Loucy (cell line): ENCODE results near the gene KRTAP13-2.

Experiments
- H2AFZ ChIP-seq: fragments of 200-600 bp; sonication (generic); 2 replicates; pipeline ENCODE4 v1.6.0; 2016; ENCODE audit warnings: antibody characterized with exemption, mild to moderate bottlenecking, low read length, moderate library complexity
- H3F3A ChIP-seq: fragments of 200-600 bp; 2 replicates; pipeline ENCODE4 v1.6.0; 2016; ENCODE audit warnings: antibody characterized with exemption, low read depth, mild to moderate bottlenecking
- H3K27me3 ChIP-seq: fragments of 200-600 bp; sonication (generic); 2 replicates; pipeline ENCODE4 v1.6.1; 2014; ENCODE audit warnings: low read length, mild to moderate bottlenecking; ENCODE audit not compliant: insufficient read depth, poor library complexity, severe bottlenecking
- H3K36me3 ChIP-seq: fragments of 200-600 bp; sonication (generic); 2 replicates; pipeline ENCODE4 v1.6.1; 2016; ENCODE audit warnings: low read length; ENCODE audit not compliant: insufficient read depth
- H3K4me1 ChIP-seq: fragments of 200-600 bp; sonication (generic); 2 replicates; pipeline ENCODE4 v1.5.1; 2014; ENCODE audit warnings: low read length, mild to moderate bottlenecking; ENCODE audit not compliant: insufficient read depth, poor library complexity, severe bottlenecking
- H3K4me2 ChIP-seq: fragments of 200-600 bp; sonication (generic); 2 replicates; pipeline ENCODE4 v1.6.0; 2014; ENCODE audit warnings: antibody characterized with exemption, low read length, low read depth, mild to moderate bottlenecking; ENCODE audit not compliant: poor library complexity, severe bottlenecking
- H3K4me3 ChIP-seq: fragments of 200-600 bp; sonication (generic); 2 replicates; pipeline ENCODE4 v1.5.1; 2014; ENCODE audit warnings: low read length, mild to moderate bottlenecking, mixed read lengths; ENCODE audit not compliant: poor library complexity, severe bottlenecking
- H3K79me2 ChIP-seq: fragments of 200-600 bp; sonication (generic); 2 replicates; pipeline ENCODE4 v1.6.1; 2014; ENCODE audit warnings: low read length; ENCODE audit not compliant: insufficient read depth
- H3K9ac ChIP-seq: fragments of 200-600 bp; sonication (generic); 2 replicates; pipeline ENCODE4 v1.6.0; 2014; ENCODE audit warnings: mild to moderate bottlenecking, low read depth, low read length, moderate library complexity; ENCODE audit not compliant: poor library complexity, severe bottlenecking
- H3K9me2 ChIP-seq: fragments of 200-600 bp; sonication (generic); replicated peaks from 2 replicates; pipeline ENCODE4 v1.6.1; 2016; ENCODE audit warnings: low read depth, low read length, mixed read lengths
- H3K9me3 ChIP-seq: fragments of 200-600 bp; sonication (generic); 2 replicates; pipeline ENCODE4 v1.6.1; 2014; ENCODE audit warnings: mild to moderate bottlenecking, antibody characterized with exemption, low read length, low read depth; ENCODE audit not compliant: insufficient read depth
- H4K20me1 ChIP-seq: fragments of 200-600 bp; sonication (generic); 2 replicates; pipeline ENCODE4 v1.6.0; 2014; ENCODE audit warnings: antibody characterized with exemption, low read length, mild to moderate bottlenecking; ENCODE audit not compliant: insufficient read depth, poor library complexity, severe bottlenecking
- CTCF ChIP-seq: fragments of 200-600 bp; sonication (generic); conservative IDR thresholded peaks from 2 replicates; pipeline ENCODE4 v1.5.1; 2014; ENCODE audit warnings: mild to moderate bottlenecking, antibody characterized with exemption, low read length
- EZH2phosphoT487 ChIP-seq: fragments of 200-600 bp; IDR thresholded peaks from 2 replicates; pipeline ENCODE4 v1.6.1; 2018; ENCODE audit warnings: antibody characterized with exemption, mild to moderate bottlenecking, moderate library complexity, borderline replicate concordance

KRTAP13-2 gene

GRCh38 chr21:30395731-30396130, 23.7 kb upstream of the KRTAP13-2 start, which contains the start of gene KRTAP13-1:
Gene KRTAP13-1 (plus strand): TSS chr21:30396031. CDS start chr21:30396087, 56 bp downstream.
- Histone ChIP-seq H3K4me1 (no peaks in the 10 kb centered on the region), H3K79me2 (no peaks in the 10 kb centered on the region), H3K9me2 (no peaks in the 10 kb centered on the region), H3K4me3 (no peak within 1 kb of the TSS), H3K4me2 (no peak within 1 kb of the TSS), H3K9me3 (no peaks in the 10 kb centered on the region), H3F3A (no peaks in the 10 kb centered on the region), H4K20me1 (no peaks in the 10 kb centered on the region), H3K27me3 (no peaks in the 10 kb centered on the region), H3K9ac (no peak within 1 kb of the TSS), H2AFZ (no peak within 1 kb of the TSS), H3K36me3 (no peaks in the 10 kb centered on the region)
- TF ChIP-seq EZH2phosphoT487: no peak
- no peak for TF ChIP-seq CTCF

- H2AFZ ChIP-seq: no peak overlapping the region
- H3K36me3 ChIP-seq: no peaks in the 10 kb centered on the region
- no peaks in the 10 kb centered on the region for H3K4me1 ChIP-seq
- no peak overlapping the region for H3K9ac ChIP-seq
- H3K9me2 ChIP-seq: no peaks in the 10 kb centered on the region
- H4K20me1 ChIP-seq: no peaks in the 10 kb centered on the region
- H3K9me3 ChIP-seq: no peaks in the 10 kb centered on the region
- H3K4me2 ChIP-seq: no peak overlapping the region
- H3K27me3 ChIP-seq: no peaks in the 10 kb centered on the region
- no peak overlapping the region for H3K4me3 ChIP-seq
- no peaks in the 10 kb centered on the region for H3F3A ChIP-seq
- H3K79me2 ChIP-seq: no peaks in the 10 kb centered on the region
- TF ChIP-seq EZH2phosphoT487: no peak
- TF ChIP-seq CTCF: no peak
These were observed 19.5 kb upstream of the KRTAP13-2 start for GRCh38 chr21:30391492-30392025.

- TF ChIP-seq CTCF (no peak), EZH2phosphoT487 (no peak)
- Histone ChIP-seq H4K20me1 (no peaks in the 10 kb centered on the region), H3K4me3 (no peak overlapping the region), H3K79me2 (no peaks in the 10 kb centered on the region), H3K4me2 (no peak overlapping the region), H3K9me3 (no peaks in the 10 kb centered on the region), H2AFZ (no peak overlapping the region), H3K36me3 (no peaks in the 10 kb centered on the region), H3K27me3 (no peaks in the 10 kb centered on the region), H3K9me2 (no peaks in the 10 kb centered on the region), H3F3A (no peaks in the 10 kb centered on the region), H3K4me1 (no peaks in the 10 kb centered on the region), H3K9ac (no peak overlapping the region)
These were observed 10.1 kb upstream of the KRTAP13-2 start for GRCh38 chr21:30382201-30382600.
